Erythroblast (primary cell): ENCODE results near the gene EIF2AK3.

Source experiments
- GATA1 ChIP-seq: IDR thresholded peaks from 2 replicates; pipeline ENCODE4 v1.6.1; 2011; ENCODE audit warnings: low read depth, mild to moderate bottlenecking, control low read depth, low read length, moderate library complexity
- POLR2A ChIP-seq: IDR thresholded peaks from 2 replicates; pipeline ENCODE4 v1.6.1; 2011; ENCODE audit warnings: mild to moderate bottlenecking, low read length

DNA sequence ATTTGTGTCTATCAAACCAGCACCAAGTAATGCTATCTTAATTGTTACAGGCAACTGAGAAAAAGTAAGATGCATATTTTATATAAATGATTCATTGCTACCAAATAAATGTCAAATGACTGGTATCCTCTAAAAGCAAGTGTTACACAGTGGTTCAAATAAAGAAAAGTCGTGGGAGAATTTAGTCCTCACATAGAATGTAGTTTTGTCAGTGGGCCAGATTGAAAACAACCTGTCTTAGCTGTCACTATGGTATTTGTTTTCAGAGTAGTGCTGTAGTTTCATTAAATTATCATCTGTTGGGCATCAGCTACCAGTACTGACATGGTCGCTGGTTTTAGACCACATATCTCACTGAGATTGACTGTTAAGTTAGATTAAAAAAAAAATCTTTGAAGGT is 10.2 kb upstream of the EIF2AK3 start:
- no peak for TF ChIP-seq POLR2A
- TF ChIP-seq GATA1: no peak
